ENCODE results near the gene NFASC.

- TF ChIP-seq CTCF (IDR thresholded peaks at IDR 0.05; ENCODE audit: low read depth, low read length, missing input control) (no peak), MAX (IDR thresholded peaks at IDR 0.05) (no peak), RAD21 (IDR thresholded peaks at IDR 0.05) (no peak), RXRA (IDR thresholded peaks at IDR 0.05) (no peak), REST (IDR thresholded peaks at IDR 0.05) (no peak), JUND (IDR thresholded peaks at IDR 0.05) (no peak), FOXA1 (IDR thresholded peaks at IDR 0.05) (no peak), SP1 (IDR thresholded peaks at IDR 0.05) (no peak), YY1 (IDR thresholded peaks at IDR 0.05) (no peak), ATF3 (IDR thresholded peaks at IDR 0.05) (no peak), TAF1 (conservative IDR thresholded peaks at IDR 0.05) (no peak), GABPA (IDR thresholded peaks at IDR 0.05 in 1 of 2, conservative IDR thresholded peaks at IDR 0.05 in 1 of 2) (no peak), ZBTB33 (IDR thresholded peaks at IDR 0.05) (no peak), HNF4A (conservative IDR thresholded peaks at IDR 0.05) (no peak)
Observed at GRCh38 chr1:205012391-205013140, 141.9 kb downstream of the NFASC start.
